Measurements from ENCODE around the gene QKI.

DNA sequence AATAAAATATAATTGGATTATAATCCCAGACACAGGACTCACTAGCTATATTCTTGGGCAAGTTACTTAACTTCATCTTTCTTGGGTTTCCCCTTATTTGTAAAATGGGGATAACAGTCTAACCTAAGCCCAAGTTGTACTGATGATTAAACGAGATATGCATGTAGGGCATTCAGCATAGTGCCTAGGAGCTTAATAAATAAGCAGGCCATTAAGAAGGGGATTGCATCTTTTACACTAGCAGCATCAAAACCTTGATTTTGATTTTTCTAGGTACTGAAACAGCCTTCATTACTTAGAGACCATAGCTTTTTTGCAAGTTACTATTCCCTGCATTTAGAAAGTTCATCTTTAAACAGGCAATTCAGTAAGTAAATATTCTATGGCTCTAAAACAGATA, 2.2 kb upstream of the QKI start:
- TF ChIP-seq CTCF (IDR thresholded peaks at IDR 0.05; ENCODE audit: insufficient read depth, low read depth, low read length) (no peak), EZH2 (IDR thresholded peaks at IDR 0.05; ENCODE audit: insufficient read depth, low read length) (no peak)
